Trophoblast cell (in vitro differentiated cells and primary cell): ENCODE measurements around the gene AEN.

Experiments
- DNase-seq, 2 donors: peaks; one replicate each; pipeline ENCODE4 v3.0.0-alpha.2; 2016
- H2AFZ ChIP-seq: 2 replicates; pipeline ENCODE4 v1.6.1; 2013; ENCODE audit warnings: low read length, moderate library complexity, mild to moderate bottlenecking; ENCODE audit not compliant: insufficient read depth, poor library complexity
- H2AK5ac ChIP-seq: 2 replicates; pipeline ENCODE4 v1.6.1; 2013; ENCODE audit warnings: mild to moderate bottlenecking, low read length
- H2BK120ac ChIP-seq: 2 replicates; pipeline ENCODE4 v1.6.1; 2013; ENCODE audit warnings: low read length, mild to moderate bottlenecking, moderate library complexity; ENCODE audit not compliant: insufficient read depth, poor library complexity
- H2BK12ac ChIP-seq: 2 replicates; pipeline ENCODE4 v1.6.1; 2013; ENCODE audit warnings: mild to moderate bottlenecking, low read length, moderate library complexity
- H2BK5ac ChIP-seq: 2 replicates; pipeline ENCODE4 v1.6.1; 2013; ENCODE audit warnings: low read length, low read depth, moderate library complexity, mild to moderate bottlenecking; ENCODE audit not compliant: poor library complexity
- H3K14ac ChIP-seq: 2 replicates; pipeline ENCODE4 v1.6.1; 2013; ENCODE audit warnings: mild to moderate bottlenecking, low read length
- H3K18ac ChIP-seq: 2 replicates; pipeline ENCODE4 v1.6.1; 2013; ENCODE audit warnings: mild to moderate bottlenecking, low read length
- H3K23ac ChIP-seq: 2 replicates; pipeline ENCODE4 v1.6.1; 2013; ENCODE audit warnings: low read length
- H3K27ac ChIP-seq: 2 replicates; pipeline ENCODE4 v1.5.1; 2013; ENCODE audit warnings: low read depth, mild to moderate bottlenecking, inconsistent platforms, low read length, moderate library complexity
- H3K27me3 ChIP-seq: 2 replicates; pipeline ENCODE4 v1.6.1; 2013; ENCODE audit warnings: inconsistent platforms, mild to moderate bottlenecking, low read length, moderate library complexity; ENCODE audit not compliant: insufficient read depth
- H3K36me3 ChIP-seq, 2 experiments: 1 replicate in 1 of 2; 2 replicates in 1 of 2; pipeline ENCODE4 v1.6.1; 2013; ENCODE audit warnings: low read length in 2 of 2, mild to moderate bottlenecking in 2 of 2, moderate library complexity in 1 of 2; ENCODE audit not compliant: insufficient read depth in 2 of 2, control insufficient read depth in 1 of 2
- H3K4ac ChIP-seq: 2 replicates; pipeline ENCODE4 v1.6.1; 2013; ENCODE audit warnings: low read depth, mild to moderate bottlenecking, low read length, moderate library complexity
- H3K4me1 ChIP-seq, 2 experiments: 1 replicate in 1 of 2; 2 replicates in 1 of 2; pipeline ENCODE4 v1.6.1; 2013; ENCODE audit warnings: low read length in 2 of 2, mild to moderate bottlenecking in 2 of 2, moderate library complexity in 1 of 2; ENCODE audit not compliant: insufficient read depth in 2 of 2, control insufficient read depth in 1 of 2
- H3K4me2 ChIP-seq: 2 replicates; pipeline ENCODE4 v1.6.1; 2013; ENCODE audit warnings: inconsistent platforms, mild to moderate bottlenecking, low read length, moderate library complexity
- H3K4me3 ChIP-seq: 2 replicates; pipeline ENCODE4 v1.5.1; 2013; ENCODE audit warnings: mild to moderate bottlenecking, low read depth, low read length, inconsistent platforms
- H3K79me1 ChIP-seq: one replicate; pipeline ENCODE4 v1.6.1; 2013; ENCODE audit warnings: low read length
- H3K79me2 ChIP-seq: 2 replicates; pipeline ENCODE4 v1.6.1; 2013; ENCODE audit warnings: low read length, mild to moderate bottlenecking; ENCODE audit not compliant: control insufficient read depth, insufficient read depth, poor library complexity
- H3K9ac ChIP-seq: 2 replicates; pipeline ENCODE4 v1.6.1; 2013; ENCODE audit warnings: mild to moderate bottlenecking, low read length
- H3K9me3 ChIP-seq: 2 replicates; pipeline ENCODE4 v1.6.1; 2013; ENCODE audit warnings: low read depth, mild to moderate bottlenecking, control low read depth, inconsistent platforms, low read length; ENCODE audit not compliant: insufficient read depth
- H4K12ac ChIP-seq: 2 replicates; pipeline ENCODE4 v1.6.1; 2013; ENCODE audit warnings: low read depth, mild to moderate bottlenecking, low read length, moderate library complexity
- H4K8ac ChIP-seq: 2 replicates; pipeline ENCODE4 v1.6.1; 2013; ENCODE audit warnings: low read depth, mild to moderate bottlenecking, low read length, moderate library complexity
- H4K91ac ChIP-seq: one replicate; pipeline ENCODE4 v1.6.1; 2013; ENCODE audit warnings: low read depth, mild to moderate bottlenecking, low read length, moderate library complexity
- WGBS: extraction: QIAGEN DNeasy Blood & Tissue Kit; methylation state at CpG from one replicate; pipeline ENCODE4 v1.1.7; 2013; ENCODE audit warnings: missing lambda C conversion rate; ENCODE audit not compliant: insufficient read length, insufficient coverage; ENCODE audit errors: extremely low coverage; 5-methylcytosine and 5-hydroxymethylcytosine counted together

AEN gene

GRCh38 chr15:88606070-88606794 is 14.9 kb upstream of the AEN start:
- no peak overlapping the region for H3K4ac ChIP-seq
- peaks cover 8% of the 10 kb centered on the region for H3K9me3 ChIP-seq
- no peak for DNase-seq
- H3K18ac ChIP-seq: no peak overlapping the region
- WGBS: no CpG with 5 or more reads among the region's 26 CpGs
- H3K79me1 ChIP-seq: no peaks in the 10 kb centered on the region
- H2BK120ac ChIP-seq: no peak overlapping the region
- no peak overlapping the region for H3K9ac ChIP-seq
- no peak overlapping the region for H2AFZ ChIP-seq
- no peak overlapping the region for H3K27ac ChIP-seq
- no peak overlapping the region for H3K23ac ChIP-seq
- no peak overlapping the region for H2BK12ac ChIP-seq
- no peak overlapping the region for H4K8ac ChIP-seq
- H2AK5ac ChIP-seq: no peak overlapping the region
- peaks cover 31% of the 10 kb centered on the region for H3K27me3 ChIP-seq
- no peak overlapping the region for H4K12ac ChIP-seq
- H3K14ac ChIP-seq: no peak overlapping the region
- H4K91ac ChIP-seq: no peak overlapping the region
- peak overlapping the region; percentile 13 for H3K4me2 ChIP-seq
- no peaks in the 10 kb centered on the region for H3K36me3 ChIP-seq
- H2BK5ac ChIP-seq: no peak overlapping the region
- H3K4me1 ChIP-seq: peaks cover 10 to 16% of the 10 kb centered on the region in 2 experiments
- H3K4me3 ChIP-seq: no peak overlapping the region
- H3K79me2 ChIP-seq: no peaks in the 10 kb centered on the region

GRCh38 chr15:88607951-88608350 is 13.2 kb upstream of the AEN start:
- no peaks in the 10 kb centered on the region for H3K36me3 ChIP-seq
- no peak overlapping the region for H3K23ac ChIP-seq
- H4K12ac ChIP-seq: no peak overlapping the region
- H3K9me3 ChIP-seq: peaks cover 8% of the 10 kb centered on the region
- H3K14ac ChIP-seq: no peak overlapping the region
- DNase-seq: no peak
- no peak overlapping the region for H3K4me3 ChIP-seq
- no peak overlapping the region for H3K9ac ChIP-seq
- H4K8ac ChIP-seq: no peak overlapping the region
- WGBS: no CpG with 5 or more reads among the region's 1 CpG
- H3K79me2 ChIP-seq: no peaks in the 10 kb centered on the region
- no peak overlapping the region for H3K4ac ChIP-seq
- H3K27me3 ChIP-seq: peaks cover 31% of the 10 kb centered on the region
- H2AK5ac ChIP-seq: no peak overlapping the region
- H3K4me2 ChIP-seq: no peak overlapping the region
- no peak overlapping the region for H4K91ac ChIP-seq
- H3K79me1 ChIP-seq: peaks cover 2% of the 10 kb centered on the region
- no peak overlapping the region for H2AFZ ChIP-seq
- H2BK12ac ChIP-seq: no peak overlapping the region
- peaks cover 16 to 27% of the 10 kb centered on the region in 2 experiments for H3K4me1 ChIP-seq
- no peak overlapping the region for H3K27ac ChIP-seq
- no peak overlapping the region for H2BK120ac ChIP-seq
- H2BK5ac ChIP-seq: no peak overlapping the region
- no peak overlapping the region for H3K18ac ChIP-seq

DNA sequence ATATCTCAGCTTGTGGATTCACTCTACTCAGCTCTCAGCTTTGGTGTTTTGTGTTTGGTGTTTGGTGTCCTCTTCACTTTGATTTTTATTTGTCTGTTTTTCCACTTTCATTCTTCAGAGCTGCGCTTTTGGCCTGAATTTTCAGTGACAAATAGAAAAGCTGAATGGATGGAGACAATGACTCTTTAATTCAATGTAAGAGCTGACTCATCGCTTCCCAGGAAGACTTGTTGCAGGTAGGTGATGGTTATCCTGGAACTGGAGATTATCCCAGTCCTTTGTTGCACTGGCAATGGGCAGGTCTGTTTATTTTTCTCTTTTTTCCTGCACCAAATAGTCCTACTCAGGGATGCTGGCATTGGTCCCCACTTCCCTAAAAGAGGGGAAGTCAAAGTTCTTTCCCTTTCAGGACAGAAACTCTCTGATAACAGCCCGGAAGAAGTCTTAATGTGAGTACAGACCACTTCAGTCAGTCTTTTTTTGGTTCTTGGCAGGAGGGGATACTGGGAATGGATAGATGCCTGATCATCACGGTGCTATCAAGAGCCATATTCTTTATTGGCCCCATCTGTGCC is 12.4 kb upstream of the AEN start:
- Histone ChIP-seq H3K14ac (no peak overlapping the region), H4K12ac (no peak overlapping the region), H3K9ac (no peak overlapping the region), H3K79me1 (peaks cover 6% of the 10 kb centered on the region), H3K27me3 (peaks cover 27% of the 10 kb centered on the region), H2AFZ (no peak overlapping the region), H3K9me3 (peaks cover 8% of the 10 kb centered on the region), H2AK5ac (no peak overlapping the region), H4K91ac (no peak overlapping the region), H3K27ac (no peak overlapping the region), H3K18ac (no peak overlapping the region), H3K4me2 (no peak overlapping the region), H3K23ac (no peak overlapping the region), H2BK12ac (no peak overlapping the region), H3K36me3 (no peaks in the 10 kb centered on the region), H3K79me2 (no peaks in the 10 kb centered on the region), H3K4ac (no peak overlapping the region), H4K8ac (no peak overlapping the region), H3K4me1 (peaks cover 21 to 33% of the 10 kb centered on the region in 2 experiments), H2BK120ac (no peak overlapping the region), H3K4me3 (no peak overlapping the region), H2BK5ac (no peak overlapping the region)
- WGBS: no CpG with 5 or more reads among the region's 4 CpGs
- DNase-seq: no peak

DNA sequence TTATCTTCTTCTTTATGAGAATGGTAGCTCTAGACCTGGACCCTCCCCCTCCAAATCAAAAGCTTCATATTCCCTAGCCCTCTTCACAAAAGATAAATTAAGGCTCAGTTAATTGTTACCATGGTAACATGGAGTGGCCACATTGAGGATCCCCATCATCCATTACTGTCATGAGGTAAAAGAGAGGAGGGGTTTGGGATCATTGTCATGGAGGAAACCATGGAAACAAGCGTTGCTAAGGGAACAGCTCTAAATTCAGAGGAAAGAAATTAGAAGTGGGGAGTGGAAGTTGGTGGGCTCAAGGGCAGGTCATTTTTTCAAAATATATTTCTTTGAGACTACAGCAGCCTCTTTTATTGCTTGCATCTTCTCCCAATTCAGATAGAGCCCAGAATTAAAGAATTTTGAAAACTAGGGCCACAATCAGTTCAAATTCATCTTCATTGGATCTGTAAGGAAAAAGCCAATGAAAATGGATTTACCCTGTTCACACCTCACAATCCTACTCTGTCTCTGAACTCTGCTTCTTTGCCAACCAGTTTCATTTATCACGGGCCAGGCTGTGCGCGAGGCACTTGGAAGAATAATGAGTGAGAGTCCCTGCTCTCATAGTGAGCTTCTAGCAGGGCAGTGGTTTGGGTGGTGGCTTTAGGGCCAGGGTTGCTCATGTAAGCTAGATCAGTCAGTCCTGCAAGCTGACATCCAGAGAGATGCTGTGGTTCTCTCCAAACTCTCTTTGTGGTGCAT is 11.6 kb upstream of the AEN start:
- H3K27ac ChIP-seq: no peak overlapping the region
- no peaks in the 10 kb centered on the region for H3K36me3 ChIP-seq

More for the DNA sequence above, 11.6 kb upstream of the AEN start:
- Histone ChIP-seq H2BK5ac (no peak overlapping the region), H3K4me3 (no peak overlapping the region), H3K18ac (no peak overlapping the region), H2AK5ac (no peak overlapping the region), H3K79me1 (peaks cover 8% of the 10 kb centered on the region), H4K91ac (no peak overlapping the region), H2AFZ (no peak overlapping the region), H3K23ac (peak overlapping the region; percentile 18), H2BK120ac (no peak overlapping the region), H3K4ac (no peak overlapping the region), H3K79me2 (no peaks in the 10 kb centered on the region), H3K4me2 (no peak overlapping the region), H4K12ac (no peak overlapping the region), H3K9me3 (peaks cover 8% of the 10 kb centered on the region), H2BK12ac (no peak overlapping the region), H4K8ac (no peak overlapping the region), H3K14ac (no peak overlapping the region), H3K9ac (no peak overlapping the region), H3K4me1 (peaks cover 21 to 29% of the 10 kb centered on the region in 2 experiments), H3K27me3 (peaks cover 19% of the 10 kb centered on the region)
- DNase-seq: no peak
- WGBS: no CpG with 5 or more reads among the region's 4 CpGs
